Measurements from ENCODE around the gene SLC12A4. TPM values are rescaled to one million over a fixed set of nuclear protein-coding genes. Genes with fewer than 3 reads are reported as not detected.

SLC12A4 gene
- total and polyA plus RNA-seq, 2 of the 13 experiments (the other 11 are each of a cell fraction or from before 2014, with no cell fraction given): 65.1 to 84.3 TPM

GRCh38 chr16:67969254-67970039 lies 1.0 kb upstream of the SLC12A4 start (continued):
- TF ChIP-seq REPIN1 (CRISPR knock-in tag; IDR thresholded peaks at IDR 0.05; ENCODE audit: borderline replicate concordance, low read depth) (no peak; the same call in 1 of the 2 replicates), ZBTB43 (CRISPR knock-in tag; conservative IDR thresholded peaks at IDR 0.05) (no peak), ZFP37 (CRISPR knock-in tag; IDR thresholded peaks at IDR 0.05; ENCODE audit: borderline replicate concordance) (no peak), ISL2 (CRISPR knock-in tag; IDR thresholded peaks at IDR 0.05) (no peak), RXRB (CRISPR knock-in tag; IDR thresholded peaks at IDR 0.05; ENCODE audit: borderline replicate concordance) (no peak; the same call in 1 of the 2 replicates), ATAD3A (CRISPR knock-in tag; IDR thresholded peaks at IDR 0.05) (no peak), CCDC6 (CRISPR knock-in tag; IDR thresholded peaks at IDR 0.05) (no peak), TCF7 (IDR thresholded peaks at IDR 0.05; ENCODE audit: low read depth) (no peak), ZNF768 (CRISPR knock-in tag; IDR thresholded peaks at IDR 0.05) (peak; percentile 32; the same call in 1 of the 2 replicates), FUBP1 (CRISPR knock-in tag; IDR thresholded peaks at IDR 0.05; ENCODE audit: borderline replicate concordance) (no peak), JARID2 (CRISPR knock-in tag; IDR thresholded peaks at IDR 0.05; ENCODE audit: insufficient replicate concordance) (no peak), SP5 (CRISPR knock-in tag; IDR thresholded peaks at IDR 0.05; ENCODE audit: borderline replicate concordance, low read depth) (no peak; the same call in 1 of the 2 replicates), TGIF2 (CRISPR knock-in tag; IDR thresholded peaks at IDR 0.05) (0 out of 2 replicates have a peak, but pooled peaks have one; percentile 12), SETDB1 (CRISPR knock-in tag; IDR thresholded peaks at IDR 0.05; ENCODE audit: borderline replicate concordance) (no peak), ISX (CRISPR knock-in tag; conservative IDR thresholded peaks at IDR 0.05) (no peak), KAT2B (IDR thresholded peaks at IDR 0.05; ENCODE audit: borderline replicate concordance, low read depth, low read length) (no peak), AKAP8 (CRISPR knock-in tag; IDR thresholded peaks at IDR 0.05) (no peak), ZNF33B (CRISPR knock-in tag; IDR thresholded peaks at IDR 0.05) (0 out of 2 replicates have a peak, but pooled peaks have one; percentile 21), SNRNP70 (IDR thresholded peaks at IDR 0.05; ENCODE audit: low read depth, low read length) (no peak), RFX3 (CRISPR knock-in tag; IDR thresholded peaks at IDR 0.05) (no peak), ZNF230 (CRISPR knock-in tag; IDR thresholded peaks at IDR 0.05) (peak; percentile 4), EEA1 (CRISPR knock-in tag; IDR thresholded peaks at IDR 0.05; ENCODE audit: borderline replicate concordance) (no peak), MYNN (CRISPR knock-in tag; IDR thresholded peaks at IDR 0.05; ENCODE audit: low read depth) (no peak)
- TF ChIP-seq, protein P1, sequence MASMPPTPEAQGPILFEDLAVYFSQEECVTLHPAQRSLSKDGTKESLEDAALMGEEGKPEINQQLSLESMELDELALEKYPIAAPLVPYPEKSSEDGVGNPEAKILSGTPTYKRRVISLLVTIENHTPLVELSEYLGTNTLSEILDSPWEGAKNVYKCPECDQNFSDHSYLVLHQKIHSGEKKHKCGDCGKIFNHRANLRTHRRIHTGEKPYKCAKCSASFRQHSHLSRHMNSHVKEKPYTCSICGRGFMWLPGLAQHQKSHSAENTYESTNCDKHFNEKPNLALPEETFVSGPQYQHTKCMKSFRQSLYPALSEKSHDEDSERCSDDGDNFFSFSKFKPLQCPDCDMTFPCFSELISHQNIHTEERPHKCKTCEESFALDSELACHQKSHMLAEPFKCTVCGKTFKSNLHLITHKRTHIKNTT (CRISPR knock-in tag; IDR thresholded peaks at IDR 0.05): no peak
- TF ChIP-seq, protein P2, sequence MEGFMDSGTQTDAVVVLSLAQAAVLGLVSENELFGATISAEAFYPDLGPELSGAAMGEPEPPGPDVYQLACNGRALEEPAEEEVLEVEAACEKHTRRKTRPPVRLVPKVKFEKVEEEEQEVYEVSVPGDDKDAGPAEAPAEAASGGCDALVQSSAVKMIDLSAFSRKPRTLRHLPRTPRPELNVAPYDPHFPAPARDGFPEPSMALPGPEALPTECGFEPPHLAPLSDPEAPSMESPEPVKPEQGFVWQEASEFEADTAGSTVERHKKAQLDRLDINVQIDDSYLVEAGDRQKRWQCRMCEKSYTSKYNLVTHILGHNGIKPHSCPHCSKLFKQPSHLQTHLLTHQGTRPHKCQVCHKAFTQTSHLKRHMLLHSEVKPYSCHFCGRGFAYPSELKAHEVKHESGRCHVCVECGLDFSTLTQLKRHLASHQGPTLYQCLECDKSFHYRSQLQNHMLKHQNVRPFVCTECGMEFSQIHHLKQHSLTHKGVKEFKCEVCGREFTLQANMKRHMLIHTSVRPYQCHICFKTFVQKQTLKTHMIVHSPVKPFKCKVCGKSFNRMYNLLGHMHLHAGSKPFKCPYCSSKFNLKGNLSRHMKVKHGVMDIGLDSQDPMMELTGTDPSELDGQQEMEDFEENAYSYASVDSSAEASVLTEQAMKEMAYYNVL (CRISPR knock-in tag; IDR thresholded peaks at IDR 0.05; ENCODE audit: borderline replicate concordance): no peak
